DMS153 treated with DMSO at 0.1 percent for 48 hours (cell line): Measurements from ENCODE around the gene YRDC.
A peak's percentile ranks its signal among the peaks of the same experiment; 100 is the strongest.

ENCODE experiments used
- DNase-seq: peaks from one replicate; lab custom pipeline; 2025; ENCODE audit not compliant: unreplicated experiment; lab: John Stamatoyannopoulos, UW

The YRDC gene

GRCh38 chr1:37807555-37808368, at the start of gene YRDC, which contains the start of gene C1orf122:
TSS of gene YRDC (minus strand) at chr1:37808208. CDS start at chr1:37808180, 28 bp downstream.
TSS of gene C1orf122 (plus strand) at chr1:37807790. CDS start at chr1:37808405, 615 bp downstream.
- peak; percentile 82 for DNase-seq

- no peak for DNase-seq
These were observed 46.4 kb upstream of the YRDC start for GRCh38 chr1:37854406-37854805.

- no peak for DNase-seq
These were observed 45.1 kb upstream of the YRDC start for GRCh38 chr1:37853157-37853556.

- no peak for DNase-seq
These were observed 43.8 kb upstream of the YRDC start for GRCh38 chr1:37851782-37852210.

GRCh38 chr1:37851262-37851661, 43.3 kb upstream of the YRDC start:
- no peak for DNase-seq

- DNase-seq = no peak
These were observed 42.4 kb upstream of the YRDC start for GRCh38 chr1:37850352-37850955.

- no peak for DNase-seq
These were observed 41.5 kb upstream of the YRDC start for GRCh38 chr1:37849480-37849879.

- DNase-seq = no peak
These were observed 38.8 kb upstream of the YRDC start for GRCh38 chr1:37846647-37847339.

- no peak for DNase-seq
These were observed 37.8 kb upstream of the YRDC start for GRCh38 chr1:37845786-37846185.

GRCh38 chr1:37845049-37845646, 37.1 kb upstream of the YRDC start:
- DNase-seq = no peak

- no peak for DNase-seq
These were observed 36.5 kb upstream of the YRDC start for GRCh38 chr1:37844536-37844935.

GRCh38 chr1:37841652-37842051, 33.6 kb upstream of the YRDC start:
- no peak for DNase-seq

GRCh38 chr1:37840711-37841110, 32.7 kb upstream of the YRDC start:
- no peak for DNase-seq

GRCh38 chr1:37839676-37840075, 31.7 kb upstream of the YRDC start:
- no peak for DNase-seq

GRCh38 chr1:37836788-37837187, 28.8 kb upstream of the YRDC start:
- DNase-seq = no peak

- DNase-seq = no peak
These were observed 23.8 kb upstream of the YRDC start for GRCh38 chr1:37831809-37832208.

- DNase-seq = no peak
These were observed 23.1 kb upstream of the YRDC start for GRCh38 chr1:37831109-37831508.

- DNase-seq = no peak
These were observed 20.5 kb upstream of the YRDC start for GRCh38 chr1:37828410-37829074.

- DNase-seq = no peak
These were observed 17.5 kb upstream of the YRDC start for GRCh38 chr1:37825506-37825905.

- no peak for DNase-seq
These were observed 16.0 kb upstream of the YRDC start for GRCh38 chr1:37824001-37824400.
